Suppressor macrophage (primary cell): Measurements from ENCODE around the gene MIS12.

Experiments used
- DNase-seq, 4 experiments: peaks; one replicate each; pipeline ENCODE4 v3.0.0-alpha.2; 2020 to 2022

MIS12 gene

GRCh38 chr17:5500247-5500588, 13.9 kb downstream of the MIS12 start:
- no peak for DNase-seq

- peak; percentile 33 to 72 (median 62) for DNase-seq
Observed at GRCh38 chr17:5500589-5501391, 14.4 kb downstream of the MIS12 start.

GRCh38 chr17:5501685-5502084, 15.3 kb downstream of the MIS12 start:
- no peak for DNase-seq

- DNase-seq: no peak
Observed at GRCh38 chr17:5502552-5502951, 16.2 kb downstream of the MIS12 start.

GRCh38 chr17:5506307-5506706, 19.9 kb downstream of the MIS12 start:
- DNase-seq: no peak

GRCh38 chr17:5508810-5509209, 22.4 kb downstream of the MIS12 start:
- no peak for DNase-seq

- no peak for DNase-seq
Observed at GRCh38 chr17:5509482-5509881, 23.1 kb downstream of the MIS12 start.

- DNase-seq: no peak
Observed at GRCh38 chr17:5510771-5511170, 24.4 kb downstream of the MIS12 start.

- DNase-seq: no peak
Observed at GRCh38 chr17:5511401-5512225, 25.2 kb downstream of the MIS12 start.

- DNase-seq: no peak
Observed at GRCh38 chr17:5513628-5514027, 27.3 kb downstream of the MIS12 start.

GRCh38 chr17:5514976-5515375, 28.6 kb downstream of the MIS12 start:
- no peak for DNase-seq

- DNase-seq: no peak
Observed at GRCh38 chr17:5516060-5516792, 29.9 kb downstream of the MIS12 start.

- DNase-seq: no peak
Observed at GRCh38 chr17:5522476-5522875, 36.1 kb downstream of the MIS12 start.

GRCh38 chr17:5523249-5523648, 36.9 kb downstream of the MIS12 start:
- no peak for DNase-seq

- peak; percentile 72 to 86 (median 78) for DNase-seq
Observed at GRCh38 chr17:5526821-5527598, 40.6 kb downstream of the MIS12 start.

- no peak for DNase-seq
Observed at GRCh38 chr17:5527601-5528250, 41.4 kb downstream of the MIS12 start.

GRCh38 chr17:5530265-5531084, 44.1 kb downstream of the MIS12 start:
- DNase-seq: peak; percentile 14 to 69 (median 52)

GRCh38 chr17:5531085-5531418, 44.7 kb downstream of the MIS12 start:
- DNase-seq: no peak

GRCh38 chr17:5532581-5532980, 46.2 kb downstream of the MIS12 start:
- DNase-seq: no peak

GRCh38 chr17:5533486-5534315, 47.3 kb downstream of the MIS12 start:
- DNase-seq: no peak
